Inflammatory macrophage treated with lipopolysaccharide for 1 hour (primary cell): ENCODE measurements around the gene RPF1.
"Not testable (repeated sequence)": the region's sequence is repeated elsewhere in the genome, so short reads cannot be mapped to it uniquely, and the experiment has no call there.

ENCODE experiments used
- DNase-seq, 2 donors: peaks; one replicate each; pipeline ENCODE4 v3.0.0-alpha.2; 2020 to 2022

RPF1 gene

DNA sequence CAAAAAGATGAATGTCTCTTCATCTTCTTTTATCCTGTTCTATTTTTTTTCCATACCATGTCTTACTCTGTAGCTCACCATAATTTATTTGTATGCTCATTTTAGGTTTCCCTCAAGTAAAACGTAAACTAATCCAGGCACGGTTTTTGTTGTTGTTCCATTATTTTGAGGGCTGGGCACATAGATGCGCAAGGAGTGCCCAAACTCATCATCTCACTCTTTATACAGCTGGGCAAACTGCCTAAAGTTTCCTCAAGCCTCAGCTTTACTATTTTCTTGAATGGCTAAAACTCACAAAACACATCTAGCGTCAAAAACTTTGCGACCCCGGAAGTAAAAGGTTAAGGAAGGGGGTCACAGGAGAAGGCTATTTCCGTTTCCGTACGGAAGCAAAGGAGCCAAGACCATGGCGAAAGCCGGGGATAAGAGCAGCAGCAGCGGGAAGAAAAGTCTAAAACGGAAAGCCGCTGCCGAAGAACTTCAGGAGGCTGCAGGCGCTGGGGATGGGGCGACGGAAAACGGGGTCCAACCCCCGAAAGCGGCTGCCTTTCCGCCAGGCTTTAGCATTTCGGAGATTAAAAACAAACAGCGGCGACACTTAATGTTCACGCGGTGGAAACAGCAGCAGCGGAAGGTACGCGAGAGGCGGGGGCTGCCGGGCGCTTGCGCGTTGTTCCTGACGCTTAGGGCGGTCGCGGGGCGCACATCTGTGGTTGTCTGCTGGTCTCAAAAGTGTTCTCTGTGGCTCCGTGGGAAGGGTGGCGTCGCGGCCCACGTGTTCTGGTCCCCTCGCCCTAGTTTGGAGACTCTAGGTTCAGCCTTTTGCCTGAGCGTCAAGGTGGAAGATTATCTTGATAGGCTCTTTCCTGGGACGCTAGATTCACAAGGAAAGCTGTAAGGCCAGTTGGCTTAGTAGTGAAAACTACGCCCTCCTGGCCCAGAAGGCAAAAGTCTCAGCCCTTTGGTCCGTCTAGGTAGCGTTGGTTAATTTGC lies at the start of gene RPF1:
TSS of gene RPF1 (plus strand) at position 391 of the 993 bp plus-strand sequence. CDS start at position 407, 16 bp downstream.
- peak; percentile 67 to 69 for DNase-seq

DNA sequence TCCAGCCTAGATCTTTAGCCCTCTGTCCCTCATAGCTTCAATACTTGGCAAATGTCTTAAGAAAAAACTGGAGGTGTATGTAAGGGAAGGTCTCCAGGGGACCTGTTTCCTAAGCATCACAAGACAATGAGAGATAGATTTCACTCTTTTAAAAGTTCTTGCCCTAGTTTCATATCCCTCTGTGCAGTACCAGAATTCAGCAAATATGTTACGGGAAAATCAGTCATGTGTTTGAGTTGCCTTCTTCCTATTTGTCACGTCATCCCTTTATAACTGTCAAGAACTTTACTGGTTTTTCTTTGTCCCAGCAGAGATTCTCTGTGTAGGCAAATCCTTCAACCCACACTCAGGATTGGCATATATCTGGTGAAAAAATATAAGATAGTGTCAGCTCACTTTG lies 48.5 kb upstream of the RPF1 start:
- DNase-seq, result peak; percentile 47 to 83

GRCh38 chr1:84433258-84434080 lies 45.6 kb upstream of the RPF1 start:
- peak; percentile 62 to 79 for DNase-seq

- no peak for DNase-seq
Measured at GRCh38 chr1:84434081-84434769, 44.8 kb upstream of the RPF1 start.

- peak; percentile 32 to 65 for DNase-seq
Measured at GRCh38 chr1:84434801-84435549, 44.1 kb upstream of the RPF1 start.

- peak; percentile 62 to 66 for DNase-seq
Measured at GRCh38 chr1:84436876-84437655, 42.0 kb upstream of the RPF1 start.

- DNase-seq, result peak; percentile 90 to 94
Measured at GRCh38 chr1:84442256-84442655, 36.8 kb upstream of the RPF1 start.

GRCh38 chr1:84442747-84443646 lies 36.1 kb upstream of the RPF1 start:
- DNase-seq, result not testable (repeated sequence)

GRCh38 chr1:84448704-84449103 lies 30.4 kb upstream of the RPF1 start:
- not testable (repeated sequence) for DNase-seq

DNA sequence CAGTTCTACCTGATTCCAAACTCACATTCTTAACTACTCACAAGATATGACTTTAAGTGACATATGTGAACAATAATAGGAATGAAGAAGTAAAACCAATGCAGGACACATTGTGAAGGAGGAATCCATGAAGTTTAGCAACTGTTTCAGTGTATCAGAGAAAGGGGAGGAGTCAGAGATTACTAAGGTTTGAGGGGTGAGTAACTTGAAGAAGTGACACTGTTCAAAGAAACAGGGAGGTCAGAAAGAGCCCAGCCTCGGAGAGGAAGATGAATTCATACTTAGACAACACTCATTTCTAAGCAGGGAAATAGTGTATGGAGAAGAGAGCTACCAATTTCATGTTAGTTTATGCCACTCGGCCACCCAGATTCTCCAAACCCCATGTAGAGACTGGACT lies 28.2 kb upstream of the RPF1 start:
- DNase-seq, result peak; percentile 71 to 75

DNA sequence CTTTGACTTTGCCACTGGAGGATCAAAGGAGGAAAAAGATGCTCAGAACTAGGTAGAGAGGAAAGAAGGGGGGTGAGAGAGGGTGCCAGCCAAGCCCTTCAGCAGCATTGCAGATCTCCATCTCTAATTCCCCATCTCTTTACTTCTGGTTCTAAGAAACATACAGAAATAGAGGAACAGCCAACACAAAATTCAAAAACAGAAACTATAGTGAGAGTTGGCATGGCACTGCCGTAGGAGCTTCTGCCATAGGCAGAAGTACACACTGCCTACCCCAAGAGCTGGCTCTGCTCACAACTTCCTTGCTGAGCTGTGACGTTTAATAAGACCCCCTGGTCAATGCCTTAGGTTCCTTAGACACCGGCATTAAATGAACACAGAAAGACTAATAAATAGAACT lies 26.6 kb upstream of the RPF1 start:
- DNase-seq, result peak in 1 of 2 donors; percentile 21

DNA sequence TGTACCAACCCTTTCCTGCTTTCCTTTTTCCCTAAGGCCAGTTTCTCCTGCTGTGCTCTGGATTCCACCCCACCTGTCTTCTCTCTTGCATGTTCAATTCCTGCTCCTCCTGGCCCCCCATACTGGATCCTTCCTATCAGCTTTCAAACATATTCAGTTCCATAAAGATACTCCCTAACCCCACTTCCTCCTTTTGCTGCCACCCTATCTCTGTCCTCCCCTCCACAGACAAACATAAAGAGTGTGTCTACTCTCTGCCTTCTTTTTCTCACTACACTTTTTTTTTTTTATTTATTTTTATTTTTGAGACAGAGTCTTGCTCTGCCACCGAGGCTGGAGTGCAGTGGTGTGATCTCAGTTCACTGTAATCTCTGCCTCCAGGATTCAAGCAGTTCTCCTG lies 16.9 kb upstream of the RPF1 start:
- no peak for DNase-seq

DNA sequence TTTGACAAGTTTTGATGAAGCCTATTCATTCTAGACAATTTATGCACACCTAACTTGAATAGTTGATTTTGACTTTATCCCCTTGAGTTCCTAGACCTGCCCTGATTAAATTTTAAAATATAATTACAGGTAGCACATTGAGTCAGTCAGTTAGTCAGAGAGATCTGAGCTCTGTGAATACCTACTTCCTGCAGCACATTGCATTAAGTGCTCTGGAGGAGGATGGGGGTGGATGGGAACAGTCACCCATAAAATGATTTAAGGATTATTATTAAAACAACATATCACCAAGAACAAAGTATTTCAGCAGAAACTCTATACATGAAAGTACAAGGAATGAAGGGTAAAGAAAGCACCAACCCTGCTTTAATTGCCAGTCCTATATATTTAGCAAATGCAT lies 11.8 kb upstream of the RPF1 start:
- no peak for DNase-seq

- DNase-seq, result no peak
Measured at GRCh38 chr1:84476225-84476624, 2.8 kb upstream of the RPF1 start.

DNA sequence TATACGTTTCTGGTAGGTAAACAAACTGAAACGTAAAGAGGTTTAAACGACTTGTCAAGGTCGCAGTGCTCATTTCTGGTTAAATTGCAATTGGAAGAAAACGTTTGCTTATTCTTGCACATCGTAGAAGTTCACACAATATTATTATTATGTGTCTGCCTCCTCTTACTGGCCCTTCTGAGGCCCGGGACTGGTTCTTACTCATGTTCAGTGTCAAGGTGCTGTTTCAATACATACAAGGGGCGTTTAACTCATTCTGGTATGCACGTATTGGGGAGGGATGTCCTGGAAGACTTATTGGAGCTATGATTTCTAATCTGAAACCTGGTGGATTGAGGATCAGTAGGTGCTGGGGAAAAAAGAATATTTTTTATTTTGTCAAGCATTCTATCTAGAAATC lies 932 bp downstream of the RPF1 start:
- no peak for DNase-seq

- no peak for DNase-seq
Measured at GRCh38 chr1:84480650-84481049, 1.6 kb downstream of the RPF1 start.

- no peak for DNase-seq
Measured at GRCh38 chr1:84481317-84481716, 2.3 kb downstream of the RPF1 start.

- DNase-seq, result no peak
Measured at GRCh38 chr1:84488107-84488506, 9.0 kb downstream of the RPF1 start.

DNA sequence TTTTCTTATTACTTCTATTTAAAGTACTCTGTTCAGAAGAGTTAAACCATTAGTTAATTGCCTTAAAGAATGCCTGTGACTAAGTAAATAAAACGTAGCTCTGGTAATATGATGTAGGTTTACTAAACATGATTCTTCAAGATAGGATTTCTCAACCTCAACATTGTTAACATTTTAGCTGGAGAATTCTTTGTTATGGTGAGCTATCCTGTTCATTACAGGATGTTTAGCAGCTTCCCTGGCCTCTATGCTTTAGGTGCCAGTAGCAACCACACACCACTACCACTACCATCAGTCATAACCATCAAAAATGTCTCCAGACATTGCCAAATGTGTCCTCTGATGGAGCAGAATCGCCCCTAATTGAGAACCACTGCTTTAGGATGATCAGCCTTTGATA lies 10.7 kb downstream of the RPF1 start:
- no peak for DNase-seq

DNA sequence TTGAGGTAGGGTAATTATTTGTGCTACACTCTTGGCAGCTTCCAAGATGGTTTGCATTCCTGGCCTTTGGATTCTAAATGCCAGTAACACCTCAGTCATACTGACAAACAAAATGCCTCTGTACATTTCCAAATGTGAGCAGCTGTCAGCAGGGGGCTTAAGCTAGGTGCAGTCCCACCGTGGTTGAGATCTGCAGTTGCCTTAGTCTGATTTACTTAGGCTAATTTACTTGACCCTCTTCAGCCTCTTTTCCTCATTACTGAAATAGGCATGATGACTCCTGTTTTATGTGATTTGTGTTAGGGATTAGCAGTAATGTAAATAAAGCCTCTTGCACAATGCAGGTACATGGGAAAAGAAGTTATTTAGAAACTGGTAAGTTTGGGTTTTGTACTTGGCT lies 13.7 kb downstream of the RPF1 start:
- no peak for DNase-seq
